Measurements from ENCODE around the gene FOXD2. TPM values are rescaled to one million over a fixed set of nuclear protein-coding genes. Genes with fewer than 3 reads are reported as not detected.

FOXD2 gene
- total RNA-seq, 4 donors from 2014 or later, result under 0.01 to 0.57 (median 0.19) TPM; not detected in 1

DNA sequence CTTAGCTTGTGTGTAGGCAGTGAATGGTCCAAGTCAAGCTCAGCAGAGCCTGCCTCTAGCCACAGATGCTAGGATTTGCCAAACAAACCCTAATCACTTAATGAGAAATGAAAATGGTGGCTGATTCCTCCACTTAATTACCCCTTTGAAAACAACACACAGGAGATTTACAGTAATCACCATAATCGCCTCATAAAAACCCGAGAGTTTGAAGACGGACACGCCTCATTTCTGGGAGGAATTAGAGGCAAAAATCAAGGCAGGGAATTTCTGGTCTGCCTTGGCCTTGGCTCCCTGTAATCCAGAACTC, 38.0 kb upstream of the FOXD2 start:
- peaks cover 0 to 73% (median 3%) of the 10 kb centered on the region in 4 donors for H3K27me3 ChIP-seq
- WGBS, result 98% methylated on average over 4 of the region's 4 CpGs
- no peak for DNase-seq (ENCODE audit: extremely low spot score)

DNA sequence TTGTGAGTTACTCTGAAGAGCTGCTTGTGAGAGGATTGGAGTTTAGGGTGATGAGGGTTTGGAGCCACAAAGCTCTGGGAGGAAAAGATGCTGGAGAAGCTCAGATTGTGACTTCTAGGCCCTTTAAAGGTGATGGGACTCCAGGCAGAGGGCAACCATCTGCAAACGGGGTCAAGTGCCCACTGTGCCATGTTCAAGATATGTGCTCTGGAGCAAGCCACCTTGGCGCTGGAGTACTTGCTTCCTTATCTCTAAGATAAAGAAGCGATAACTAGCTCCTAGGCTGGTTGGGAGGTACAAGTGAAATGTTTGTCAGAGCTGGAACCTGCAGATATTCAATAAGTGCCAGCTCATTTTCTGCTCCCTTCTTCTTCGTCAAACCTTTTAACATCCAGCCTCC, 36.1 kb upstream of the FOXD2 start:
- intact Hi-C loops (cut with DNase I), result no loop called here
- WGBS, result 85% methylated on average over 4 of the region's 4 CpGs
- Histone ChIP-seq H3K27ac (replicated peaks in 1 of 4) (no peak overlapping the region), H3K9me3 (no peaks in the 10 kb centered on the region), H3K4me3 (no peak overlapping the region), H3K27me3 (peaks cover 0 to 78% (median 3%) of the 10 kb centered on the region in 4 donors), H3K36me3 (no peaks in the 10 kb centered on the region), H3K4me1 (no peaks in the 10 kb centered on the region)
- no peak for DNase-seq (ENCODE audit: extremely low spot score)
- TF ChIP-seq POLR2AphosphoS5 (IDR thresholded peaks at IDR 0.05) (no peak), POLR2A (IDR thresholded peaks at IDR 0.05; ENCODE audit: low read depth) (no peak), EP300 (IDR thresholded peaks at IDR 0.05) (no peak)
- TF ChIP-seq, protein P1, sequence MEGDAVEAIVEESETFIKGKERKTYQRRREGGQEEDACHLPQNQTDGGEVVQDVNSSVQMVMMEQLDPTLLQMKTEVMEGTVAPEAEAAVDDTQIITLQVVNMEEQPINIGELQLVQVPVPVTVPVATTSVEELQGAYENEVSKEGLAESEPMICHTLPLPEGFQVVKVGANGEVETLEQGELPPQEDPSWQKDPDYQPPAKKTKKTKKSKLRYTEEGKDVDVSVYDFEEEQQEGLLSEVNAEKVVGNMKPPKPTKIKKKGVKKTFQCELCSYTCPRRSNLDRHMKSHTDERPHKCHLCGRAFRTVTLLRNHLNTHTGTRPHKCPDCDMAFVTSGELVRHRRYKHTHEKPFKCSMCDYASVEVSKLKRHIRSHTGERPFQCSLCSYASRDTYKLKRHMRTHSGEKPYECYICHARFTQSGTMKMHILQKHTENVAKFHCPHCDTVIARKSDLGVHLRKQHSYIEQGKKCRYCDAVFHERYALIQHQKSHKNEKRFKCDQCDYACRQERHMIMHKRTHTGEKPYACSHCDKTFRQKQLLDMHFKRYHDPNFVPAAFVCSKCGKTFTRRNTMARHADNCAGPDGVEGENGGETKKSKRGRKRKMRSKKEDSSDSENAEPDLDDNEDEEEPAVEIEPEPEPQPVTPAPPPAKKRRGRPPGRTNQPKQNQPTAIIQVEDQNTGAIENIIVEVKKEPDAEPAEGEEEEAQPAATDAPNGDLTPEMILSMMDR (IDR thresholded peaks at IDR 0.05), result no peak

More for the DNA sequence above, 38.0 kb upstream of the FOXD2 start:
- no peak overlapping the region for H3K4me3 ChIP-seq
- H3K36me3 ChIP-seq, result no peaks in the 10 kb centered on the region
- intact Hi-C loops (cut with DNase I), result no loop called here
- no peak overlapping the region for H3K27ac ChIP-seq (replicated peaks in 1 of 4)
- no peaks in the 10 kb centered on the region for H3K4me1 ChIP-seq
- no peaks in the 10 kb centered on the region for H3K9me3 ChIP-seq
- TF ChIP-seq POLR2A (IDR thresholded peaks at IDR 0.05; ENCODE audit: low read depth) (no peak), EP300 (IDR thresholded peaks at IDR 0.05) (no peak), POLR2AphosphoS5 (IDR thresholded peaks at IDR 0.05) (no peak)
- TF ChIP-seq, protein P1 (IDR thresholded peaks at IDR 0.05), result no peak

- no peaks in the 10 kb centered on the region for H3K4me1 ChIP-seq
- H3K9me3 ChIP-seq, result no peaks in the 10 kb centered on the region
- H3K36me3 ChIP-seq, result no peaks in the 10 kb centered on the region
- TF ChIP-seq, protein P1 (IDR thresholded peaks at IDR 0.05), result no peak
- TF ChIP-seq POLR2AphosphoS5 (IDR thresholded peaks at IDR 0.05) (no peak), EP300 (IDR thresholded peaks at IDR 0.05) (no peak), POLR2A (IDR thresholded peaks at IDR 0.05; ENCODE audit: low read depth) (no peak)
- no peak for DNase-seq (ENCODE audit: extremely low spot score)
- H3K27ac ChIP-seq (replicated peaks in 1 of 4), result no peak overlapping the region
- 93% methylated on average over 4 of the region's 4 CpGs for WGBS
- intact Hi-C loops (cut with DNase I), result no loop called here
- H3K4me3 ChIP-seq, result no peak overlapping the region
- H3K27me3 ChIP-seq, result peaks cover 0 to 69% (median 0%) of the 10 kb centered on the region in 4 donors
These were observed 35.3 kb upstream of the FOXD2 start for GRCh38 chr1:47402591-47402990.

DNA sequence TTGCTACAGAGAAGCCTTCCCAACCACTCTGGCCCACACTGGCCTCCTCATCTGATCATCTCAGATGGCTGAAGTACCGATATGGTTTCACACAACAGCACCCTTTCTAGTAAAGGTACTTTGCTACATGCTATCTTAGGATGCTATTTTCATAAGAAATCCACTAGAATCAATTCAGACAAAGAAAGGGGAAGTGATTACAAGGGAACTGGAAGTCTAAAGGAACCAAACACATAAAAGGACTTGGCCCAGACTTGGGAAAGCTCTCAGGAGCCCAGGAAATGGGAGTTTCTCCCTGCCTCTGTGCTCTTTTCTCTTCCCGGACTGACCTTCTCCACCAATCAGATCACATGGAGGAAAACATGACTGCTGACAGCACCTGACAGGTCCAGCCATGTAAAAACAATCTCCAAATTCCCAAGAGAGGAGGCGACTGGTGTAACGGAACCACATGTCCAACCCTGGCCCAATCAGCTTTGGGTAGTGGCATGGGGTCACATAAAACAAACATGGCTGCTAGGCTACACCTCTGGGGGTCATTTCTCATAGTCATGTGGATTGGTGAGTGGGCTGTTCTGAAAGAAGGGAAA, 34.4 kb upstream of the FOXD2 start:
- H3K9me3 ChIP-seq, result no peaks in the 10 kb centered on the region
- intact Hi-C loops (cut with DNase I), result no loop called here
- H3K27ac ChIP-seq (replicated peaks in 1 of 4), result no peak overlapping the region
- H3K27me3 ChIP-seq, result peaks cover 0 to 61% (median 0%) of the 10 kb centered on the region in 4 donors
- H3K4me3 ChIP-seq, result no peak overlapping the region
- DNase-seq (ENCODE audit: extremely low spot score), result no peak
- H3K4me1 ChIP-seq, result no peaks in the 10 kb centered on the region
- TF ChIP-seq, protein P1 (IDR thresholded peaks at IDR 0.05), result no peak
- TF ChIP-seq EP300 (IDR thresholded peaks at IDR 0.05), result no peak
- no peak for TF ChIP-seq POLR2A (IDR thresholded peaks at IDR 0.05; ENCODE audit: low read depth)
- TF ChIP-seq POLR2AphosphoS5 (IDR thresholded peaks at IDR 0.05), result no peak
- no peaks in the 10 kb centered on the region for H3K36me3 ChIP-seq
- 84% methylated on average over 4 of the region's 4 CpGs for WGBS

GRCh38 chr1:47405697-47406096, 32.1 kb upstream of the FOXD2 start:
- Histone ChIP-seq H3K4me1 (no peaks in the 10 kb centered on the region), H3K27ac (replicated peaks in 1 of 4) (no peak overlapping the region), H3K9me3 (no peaks in the 10 kb centered on the region), H3K4me3 (no peak overlapping the region), H3K36me3 (no peaks in the 10 kb centered on the region), H3K27me3 (peaks cover 0 to 45% (median 0%) of the 10 kb centered on the region in 4 donors)
- intact Hi-C loops (cut with DNase I), result no loop called here
- no peak for TF ChIP-seq POLR2AphosphoS5 (IDR thresholded peaks at IDR 0.05)
- TF ChIP-seq POLR2A (IDR thresholded peaks at IDR 0.05; ENCODE audit: low read depth), result no peak
- no peak for TF ChIP-seq EP300 (IDR thresholded peaks at IDR 0.05)
- TF ChIP-seq, protein P1 (IDR thresholded peaks at IDR 0.05), result no peak
- 71% methylated on average over 5 of the region's 5 CpGs for WGBS
- no peak for DNase-seq (ENCODE audit: extremely low spot score)

All from esophagus muscularis mucosa (tissue), 4 donors.